ENCODE results near the gene NADK2. TPM values are rescaled to one million over a fixed set of nuclear protein-coding genes. Genes with fewer than 3 reads are reported as not detected.

NADK2 gene
- total and polyA plus RNA-seq, 12 donors, result 9.8 to 53.5 (median 37.7) TPM

- Histone ChIP-seq H3K9me3 (no peaks in the 10 kb centered on the region), H3K27ac (no peak overlapping the region), H3K36me3 (peaks cover 0 to 97% (median 39%) of the 10 kb centered on the region in 9 donors), H3K4me3 (no peak overlapping the region), H3K4me1 (no peaks in the 10 kb centered on the region), H3K27me3 (no peaks in the 10 kb centered on the region)
- WGBS, 2 donors, result 88 to 93% methylated on average over 2 of the region's 2 CpGs
- DNase-seq, result no peak
- no peak for TF ChIP-seq CTCF (IDR thresholded peaks at IDR 0.05)
- intact Hi-C loops (cut with DNase I), result loop anchor here in 4 of 10 donors (10.0 kb wide), 3 partner anchors 131 to 231 kb away; partner anchors contain the start of gene RANBP3L (in 3 of the 4)
- ATAC-seq, result no peak
Observed at GRCh38 chr5:36173426-36173825, 68.3 kb downstream of the NADK2 start.

- Histone ChIP-seq H3K4me3 (no peak overlapping the region), H3K27me3 (no peaks in the 10 kb centered on the region), H3K36me3 (peaks cover 0 to 97% (median 47%) of the 10 kb centered on the region in 9 donors), H3K27ac (no peak overlapping the region), H3K4me1 (no peaks in the 10 kb centered on the region), H3K9me3 (no peaks in the 10 kb centered on the region)
- intact Hi-C loops (cut with DNase I), result loop anchor here in 4 of 10 donors (10.0 kb wide), 3 partner anchors 132 to 232 kb away; partner anchors contain the start of gene RANBP3L (in 3 of the 4)
- no peak for ATAC-seq
- no peak for DNase-seq
- 75 to 92% methylated on average over 1 of the region's 1 CpG for WGBS, 2 donors
- TF ChIP-seq CTCF (IDR thresholded peaks at IDR 0.05), result no peak
Observed at GRCh38 chr5:36172599-36172998, 69.1 kb downstream of the NADK2 start.

- WGBS, 2 donors, result 88 to 94% methylated on average over 5 of the region's 5 CpGs
- Histone ChIP-seq H3K4me1 (no peaks in the 10 kb centered on the region), H3K9me3 (no peaks in the 10 kb centered on the region), H3K27ac (no peak overlapping the region), H3K27me3 (no peaks in the 10 kb centered on the region), H3K36me3 (peaks cover 0 to 100% (median 56%) of the 10 kb centered on the region in 9 donors), H3K4me3 (no peak overlapping the region)
- intact Hi-C loops (cut with DNase I), result loop anchor here in 4 of 10 donors (10.0 kb wide), 3 partner anchors 134 to 234 kb away; partner anchors contain the start of gene RANBP3L (in 3 of the 4)
- ATAC-seq, result no peak
- DNase-seq, result no peak
- TF ChIP-seq CTCF (IDR thresholded peaks at IDR 0.05), result no peak
Observed at GRCh38 chr5:36170832-36171424, 70.8 kb downstream of the NADK2 start.

- intact Hi-C loops (cut with DNase I), result no loop called here
- H3K27ac ChIP-seq, result no peak overlapping the region
- no peak for TF ChIP-seq CTCF (IDR thresholded peaks at IDR 0.05)
- DNase-seq, result no peak
- no peaks in the 10 kb centered on the region for H3K27me3 ChIP-seq
- H3K4me1 ChIP-seq, result no peaks in the 10 kb centered on the region
- WGBS, 2 donors, result 95 to 96% methylated on average over 4 of the region's 4 CpGs
- no peaks in the 10 kb centered on the region for H3K9me3 ChIP-seq
- no peak for ATAC-seq
- no peak overlapping the region for H3K4me3 ChIP-seq
- peaks cover 0 to 100% (median 64%) of the 10 kb centered on the region in 9 donors for H3K36me3 ChIP-seq
Observed at GRCh38 chr5:36168737-36169136, 73.0 kb downstream of the NADK2 start.

All from heart right ventricle (tissue), 16 donors.